PC-9 (cell line): ENCODE measurements around the gene NCOA5. TPM values are rescaled to one million over a fixed set of nuclear protein-coding genes. Genes with fewer than 3 reads are reported as not detected.
"Not testable (repeated sequence)": the region's sequence is repeated elsewhere in the genome, so short reads cannot be mapped to it uniquely, and the experiment has no call there.

Experiments used
- BruUV-seq: library from RNA; stranded (reverse); fragments of 400-500 nt; replicated peaks from 2 replicates; lab custom pipeline; 2021; lab: Mats Ljungman, UMichigan
- CTCF ChIA-PET: fragments of 300-600 bp; sonication (Branson Sonifier 250); formaldehyde crosslinking; loops from one replicate; lab custom pipeline; 2022; ENCODE audit warnings: antibody characterized with exemption; lab: Charles Lee
- POLR2A ChIA-PET: fragments of 300-600 bp; sonication (Branson Sonifier 250); formaldehyde crosslinking; loops from one replicate; lab custom pipeline; 2022; ENCODE audit warnings: antibody characterized with exemption; ENCODE audit not compliant: unreplicated experiment; lab: Charles Lee
- DNase-seq, 2 experiments: peaks; one replicate each; pipeline versions ENCODE4 v3.0.0 to v3.0.0-alpha.2; 2015 to 2022; ENCODE audit warnings: mixed read lengths in 1 of 2
- H2AFZ ChIP-seq: fragments of 200-600 bp; sonication (generic); 2 replicates; pipeline ENCODE4 v1.8.1; 2017; ENCODE audit warnings: antibody characterized with exemption
- H3F3A ChIP-seq: fragments of 200-600 bp; sonication (generic); 2 replicates; pipeline ENCODE4 v1.8.1; 2017; ENCODE audit warnings: antibody characterized with exemption, mild to moderate bottlenecking, low read depth; ENCODE audit not compliant: insufficient read depth
- H3K27ac ChIP-seq: fragments of 200-600 bp; sonication (generic); 2 replicates; pipeline ENCODE4 v1.6.1; 2016; ENCODE audit warnings: mixed run types
- H3K27me3 ChIP-seq: fragments of 200-600 bp; sonication (generic); 2 replicates; pipeline ENCODE4 v1.6.1; 2016; ENCODE audit warnings: low read depth, mixed run types; ENCODE audit not compliant: insufficient read depth
- H3K36me3 ChIP-seq: fragments of 200-600 bp; sonication (generic); 2 replicates; pipeline ENCODE4 v1.6.1; 2016; ENCODE audit warnings: low read depth, mixed run types
- H3K4me1 ChIP-seq: fragments of 200-600 bp; sonication (generic); replicated peaks from 2 replicates; pipeline ENCODE4 v1.6.1; 2016; ENCODE audit warnings: mixed run types; ENCODE audit not compliant: insufficient read depth
- H3K4me2 ChIP-seq: fragments of 200-600 bp; sonication (generic); 2 replicates; pipeline ENCODE4 v1.6.1; 2017; ENCODE audit warnings: mixed run types
- H3K4me3 ChIP-seq: fragments of 200-600 bp; sonication (generic); 2 replicates; pipeline ENCODE4 v1.6.1; 2016; ENCODE audit warnings: mixed run types
- H3K79me2 ChIP-seq: fragments of 200-600 bp; sonication (generic); 2 replicates; pipeline ENCODE4 v1.6.1; 2017; ENCODE audit warnings: low read depth, mixed run types
- H3K9me2 ChIP-seq: fragments of 200-600 bp; sonication (generic); 2 replicates; pipeline ENCODE4 v1.8.1; 2017; ENCODE audit warnings: mild to moderate bottlenecking; ENCODE audit not compliant: insufficient read depth
- H3K9me3 ChIP-seq: fragments of 200-600 bp; sonication (generic); 2 replicates; pipeline ENCODE4 v1.8.1; 2016; ENCODE audit warnings: low read depth; ENCODE audit not compliant: insufficient read depth
- H4K20me1 ChIP-seq: fragments of 200-600 bp; sonication (generic); 2 replicates; pipeline ENCODE4 v1.8.1; 2017; ENCODE audit not compliant: insufficient read depth
- CTCF ChIP-seq: fragments of 200-600 bp; sonication (generic); conservative IDR thresholded peaks from 2 replicates; pipeline ENCODE4 v1.6.1; 2017; ENCODE audit warnings: mixed run types, antibody characterized with exemption, mild to moderate bottlenecking, moderate library complexity
- EZH2 ChIP-seq: fragments of 200-600 bp; sonication (generic); IDR thresholded peaks from 2 replicates; pipeline ENCODE4 v1.8.0; 2017; ENCODE audit warnings: antibody characterized with exemption, low read depth
- intact Hi-C: fragments of 100-400 bp; cut with micrococcal nuclease; formaldehyde crosslinking; loops from one replicate; pipeline ENCODE4 v1.10.0; 2022; ENCODE audit not compliant: unreplicated experiment
- total RNA-seq: library from RNA; stranded (reverse); gene quantifications from 2 replicates; pipeline ENCODE4 v1.2.3, GENCODE V29; 2021

Gene NCOA5
- total RNA-seq, 1 experiment from 2014 or later, result 28.1 TPM

- Histone ChIP-seq H3K9me2 (no peaks in the 10 kb centered on the region), H3K4me1 (peaks cover 10% of the 10 kb centered on the region), H3K27me3 (peaks cover 24% of the 10 kb centered on the region), H3K4me3 (no peak overlapping the region), H3F3A (peaks cover 8% of the 10 kb centered on the region), H2AFZ (no peak overlapping the region), H3K27ac (no peak overlapping the region), H4K20me1 (peaks cover 8% of the 10 kb centered on the region), H3K4me2 (no peak overlapping the region), H3K9me3 (no peaks in the 10 kb centered on the region), H3K36me3 (no peaks in the 10 kb centered on the region), H3K79me2 (peaks cover 9% of the 10 kb centered on the region)
- ChIA-PET CTCF (interaction anchor here (0.7 kb wide), 2 partner anchors 79 to 336 kb away, joined by 3 to 7 read pairs; no protein-coding TSS in a partner anchor), POLR2A (no interaction called here)
- TF ChIP-seq CTCF, result no peak; the same call in 1 of the 2 replicates
- no peak for TF ChIP-seq EZH2
- intact Hi-C loops, result no loop called here
- DNase-seq, result peak in 1 of 2 experiments; percentile 5
- BruUV-seq, result no TSS peak
These were observed 3.8 kb upstream of the NCOA5 start for GRCh38 chr20:46093531-46093930.

DNA sequence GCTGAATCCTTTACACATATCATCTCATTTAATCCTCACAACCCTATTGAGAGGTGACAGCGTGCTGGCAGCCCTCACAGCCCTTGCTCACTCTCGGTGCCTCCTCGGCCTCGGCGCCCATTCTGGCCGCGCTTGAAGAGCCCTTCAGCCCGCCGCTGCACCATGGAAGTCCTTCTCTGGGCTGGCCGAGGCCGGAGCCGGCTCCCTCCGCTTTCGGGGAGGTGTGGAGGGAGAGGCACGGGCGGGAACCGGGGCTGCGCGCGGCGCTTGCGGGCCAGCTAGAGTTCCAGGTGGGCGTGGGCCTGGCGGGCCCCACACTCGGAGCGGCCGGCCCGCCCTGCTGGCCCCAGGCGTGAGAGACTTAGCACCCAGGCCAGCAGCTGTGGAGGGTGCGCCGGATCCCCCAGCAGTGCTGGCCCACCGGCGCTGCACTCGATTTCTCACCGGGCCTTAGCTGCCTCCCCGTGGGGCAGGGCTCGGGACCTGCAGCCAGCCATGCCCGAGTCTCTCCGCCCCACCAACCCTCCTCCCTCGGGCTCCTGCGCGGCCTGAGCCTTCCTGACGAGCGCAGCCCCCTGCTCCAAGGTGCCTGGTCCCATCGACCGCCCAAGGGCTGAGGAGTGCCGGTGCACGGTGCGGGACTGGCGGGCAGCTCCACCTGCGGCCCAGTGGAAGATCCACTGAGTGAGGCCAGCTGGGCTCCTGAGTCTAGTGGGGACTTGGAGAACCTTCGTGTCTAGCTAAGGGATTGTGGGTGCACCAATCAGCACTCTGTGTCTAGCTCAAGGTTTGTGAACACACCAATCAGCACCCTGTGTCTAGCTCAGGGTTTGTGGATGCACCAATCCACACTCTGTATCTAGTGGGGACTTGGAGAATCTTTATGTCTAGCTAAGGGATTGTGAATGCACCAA lies 2.1 kb upstream of the NCOA5 start:
- H3K9me2 ChIP-seq, intact Hi-C loops, H3K9me3 ChIP-seq, CTCF ChIA-PET, H3K4me2 ChIP-seq, H3K27ac ChIP-seq, H3K27me3 ChIP-seq, H2AFZ ChIP-seq, H3K36me3 ChIP-seq, H3K4me3 ChIP-seq, BruUV-seq: not testable (repeated sequence)
- POLR2A ChIA-PET, result interaction anchor here (0.6 kb wide), 1 partner anchor 259 kb away, joined by 7 read pairs; no protein-coding TSS in a partner anchor
- peak in 1 of 2 experiments; percentile 30 for DNase-seq
- peaks cover 23% of the 10 kb centered on the region for H3K4me1 ChIP-seq
- H3F3A ChIP-seq, result peaks cover 14% of the 10 kb centered on the region
- H4K20me1 ChIP-seq, result peaks cover 24% of the 10 kb centered on the region
- peaks cover 26% of the 10 kb centered on the region for H3K79me2 ChIP-seq

DNA sequence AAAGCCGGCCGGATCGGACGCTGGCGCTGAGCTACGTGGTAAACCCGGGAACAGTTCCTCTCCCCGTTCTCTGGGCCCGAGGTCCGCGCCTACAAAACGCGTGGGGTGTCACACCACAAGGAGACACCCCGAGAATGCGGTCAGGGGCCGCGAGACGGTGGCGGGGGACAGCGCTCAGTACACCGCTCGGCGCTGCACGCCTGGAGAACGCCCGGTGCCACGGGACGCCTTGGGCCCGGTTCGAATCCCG lies 670 bp downstream of the NCOA5 start:
- H3K27ac ChIP-seq, result peak overlapping the region; percentile 83
- H3K79me2 ChIP-seq, result peaks cover 53% of the 10 kb centered on the region
- no peaks in the 10 kb centered on the region for H3K27me3 ChIP-seq
- peak overlapping the region; percentile 71 for H2AFZ ChIP-seq
- H4K20me1 ChIP-seq, result peaks cover 52% of the 10 kb centered on the region
- TF ChIP-seq CTCF (no peak), EZH2 (no peak)
- H3K9me3 ChIP-seq, result no peaks in the 10 kb centered on the region
- peak overlapping the region; percentile 88 for H3K4me2 ChIP-seq
- H3K9me2 ChIP-seq, result no peaks in the 10 kb centered on the region
- H3K36me3 ChIP-seq, result no peaks in the 10 kb centered on the region
- intact Hi-C loops, result loop anchor here (1.0 to 10.0 kb wide), 4 partner anchors 67 to 294 kb away; partner anchors contain the start of genes DNTTIP1, WFDC3 and ZNF335
- H3F3A ChIP-seq, result peaks cover 14% of the 10 kb centered on the region
- POLR2A ChIA-PET, result interaction anchor here (0.9 kb wide), 1 partner anchor 127 kb away, joined by 6 read pairs; no protein-coding TSS in a partner anchor
- H3K4me3 ChIP-seq, result peak overlapping the region; percentile 85
- BruUV-seq, result no TSS peak
- peaks cover 44% of the 10 kb centered on the region for H3K4me1 ChIP-seq
- DNase-seq, result no peak
- CTCF ChIA-PET, result interaction anchor here (0.7 kb wide), 2 partner anchors 120 to 716 kb away, joined by 3 to 4 read pairs; no protein-coding TSS in a partner anchor
